Activated CD8-positive, alpha-beta T cell treated with anti-CD3 and anti-CD28 coated beads for 36 hours (primary cell): Measurements from ENCODE around the gene OS9. TPM values are rescaled to one million over a fixed set of nuclear protein-coding genes. Genes with fewer than 3 reads are reported as not detected.

Experiments
- ATAC-seq: fragments of 200-7000 bp; cut with Tn5 transposase; one replicate; pipeline ENCODE4 v1.10.0; 2021; ENCODE audit warnings: mild to moderate bottlenecking, moderate library complexity
- CTCF ChIA-PET: fragments of 350-600 bp; sonication (Branson Sonifier 250); formaldehyde crosslinking; loops from one replicate; lab custom pipeline; 2021; ENCODE audit warnings: antibody characterized with exemption; lab: Charles Lee
- POLR2A ChIA-PET: fragments of 350-600 bp; sonication (Branson Sonifier 250); formaldehyde crosslinking; loops from one replicate; lab custom pipeline; 2021; ENCODE audit warnings: antibody characterized with exemption; lab: Charles Lee
- DNase-seq: peaks from one replicate; pipeline ENCODE4 v3.0.0-alpha.2; 2020
- H3K27ac Mint-ChIP-seq: one replicate; pipeline ENCODE4 v1.8.0; 2021; ENCODE audit warnings: mild to moderate bottlenecking, mixed read lengths
- H3K27me3 Mint-ChIP-seq: one replicate; pipeline ENCODE4 v1.8.0; 2021; ENCODE audit warnings: mixed read lengths
- H3K36me3 Mint-ChIP-seq: one replicate; pipeline ENCODE4 v1.8.0; 2021; ENCODE audit warnings: low read depth, mixed read lengths
- H3K4me1 Mint-ChIP-seq: one replicate; pipeline ENCODE4 v1.8.0; 2021; ENCODE audit warnings: low read depth, mixed read lengths
- H3K4me3 Mint-ChIP-seq: one replicate; pipeline ENCODE4 v1.8.0; 2021; ENCODE audit warnings: mild to moderate bottlenecking, moderate library complexity, mixed read lengths
- H3K9me3 Mint-ChIP-seq: one replicate; pipeline ENCODE4 v1.8.0; 2021; ENCODE audit warnings: mixed read lengths
- intact Hi-C: fragments of 100-400 bp; cut with micrococcal nuclease; formaldehyde crosslinking; loops from one replicate; pipeline ENCODE4 v1.10.0; 2022
- total RNA-seq, 2 experiments: library from RNA; stranded (reverse); gene quantifications; one replicate each; pipeline ENCODE4 v1.2.3, GENCODE V29; 2021
- TF ChIP-seq, protein P1 (sequence below): fragments of 200-600 bp; IDR thresholded peaks from one replicate; pipeline ENCODE4 v1.8.0; 2022; ENCODE audit warnings: antibody characterized with exemption, mild to moderate bottlenecking

OS9 gene
- total RNA-seq, 2 experiments from 2014 or later = 53.0 to 56.3 TPM

GRCh38 chr12:57688931-57689330 is 5.0 kb upstream of the OS9 start:
- TF ChIP-seq, protein P1, sequence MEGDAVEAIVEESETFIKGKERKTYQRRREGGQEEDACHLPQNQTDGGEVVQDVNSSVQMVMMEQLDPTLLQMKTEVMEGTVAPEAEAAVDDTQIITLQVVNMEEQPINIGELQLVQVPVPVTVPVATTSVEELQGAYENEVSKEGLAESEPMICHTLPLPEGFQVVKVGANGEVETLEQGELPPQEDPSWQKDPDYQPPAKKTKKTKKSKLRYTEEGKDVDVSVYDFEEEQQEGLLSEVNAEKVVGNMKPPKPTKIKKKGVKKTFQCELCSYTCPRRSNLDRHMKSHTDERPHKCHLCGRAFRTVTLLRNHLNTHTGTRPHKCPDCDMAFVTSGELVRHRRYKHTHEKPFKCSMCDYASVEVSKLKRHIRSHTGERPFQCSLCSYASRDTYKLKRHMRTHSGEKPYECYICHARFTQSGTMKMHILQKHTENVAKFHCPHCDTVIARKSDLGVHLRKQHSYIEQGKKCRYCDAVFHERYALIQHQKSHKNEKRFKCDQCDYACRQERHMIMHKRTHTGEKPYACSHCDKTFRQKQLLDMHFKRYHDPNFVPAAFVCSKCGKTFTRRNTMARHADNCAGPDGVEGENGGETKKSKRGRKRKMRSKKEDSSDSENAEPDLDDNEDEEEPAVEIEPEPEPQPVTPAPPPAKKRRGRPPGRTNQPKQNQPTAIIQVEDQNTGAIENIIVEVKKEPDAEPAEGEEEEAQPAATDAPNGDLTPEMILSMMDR = no peak
- ATAC-seq = no peak
- H3K4me1 Mint-ChIP-seq = no peaks in the 10 kb centered on the region
- ChIA-PET POLR2A (no interaction called here), CTCF (no interaction called here)
- H3K27me3 Mint-ChIP-seq = peaks cover 27% of the 10 kb centered on the region
- DNase-seq = no peak
- H3K4me3 Mint-ChIP-seq = no peak overlapping the region
- H3K36me3 Mint-ChIP-seq = no peaks in the 10 kb centered on the region
- H3K9me3 Mint-ChIP-seq = no peaks in the 10 kb centered on the region
- H3K27ac Mint-ChIP-seq = no peak overlapping the region
- intact Hi-C loops = no loop called here

- no peak for ATAC-seq
- POLR2A ChIA-PET = interaction anchor here (0.7 to 1.8 kb wide), 3 partner anchors 11 to 172 kb away, joined by 3 to 4 read pairs (median 3); partner anchors contain the start of gene DDIT3
Measured at GRCh38 chr12:57692500-57692899, 1.4 kb upstream of the OS9 start.

GRCh38 chr12:57693317-57693658 is 644 bp upstream of the OS9 start:
- no peak for ATAC-seq
- H3K36me3 Mint-ChIP-seq = peaks cover 12% of the 10 kb centered on the region
- CTCF ChIA-PET = interaction anchor here (0.8 to 3.0 kb wide), 19 partner anchors 10 to 234 kb away, joined by 3 to 24 read pairs (median 4); partner anchors contain the start of genes B4GALNT1 and GLI1
- no peaks in the 10 kb centered on the region for H3K9me3 Mint-ChIP-seq
- no peak for DNase-seq
- peaks cover 6% of the 10 kb centered on the region for H3K27me3 Mint-ChIP-seq
- TF ChIP-seq, protein P1 = no peak
- no peak overlapping the region for H3K4me3 Mint-ChIP-seq
- H3K4me1 Mint-ChIP-seq = no peaks in the 10 kb centered on the region
- intact Hi-C loops = loop anchor here (5.0 kb wide), 2 partner anchors 66 to 111 kb away; no protein-coding TSS in a partner anchor
- POLR2A ChIA-PET = interaction anchor here (0.7 to 1.8 kb wide), 4 partner anchors 11 to 352 kb away, joined by 3 to 4 read pairs (median 4); partner anchors contain the start of gene DDIT3
- no peak overlapping the region for H3K27ac Mint-ChIP-seq

More at GRCh38 chr12:57692500-57692899, 1.4 kb upstream of the OS9 start:
- Mint-ChIP-seq H3K9me3 (no peaks in the 10 kb centered on the region), H3K36me3 (peaks cover 12% of the 10 kb centered on the region), H3K4me3 (no peak overlapping the region), H3K4me1 (no peaks in the 10 kb centered on the region), H3K27ac (no peak overlapping the region), H3K27me3 (peaks cover 10% of the 10 kb centered on the region)
- intact Hi-C loops = loop anchor here (5.0 kb wide), 2 partner anchors 65 to 110 kb away; no protein-coding TSS in a partner anchor
- CTCF ChIA-PET = interaction anchor here (0.8 to 3.0 kb wide), 15 partner anchors 9 to 158 kb away, joined by 3 to 24 read pairs (median 4); partner anchors contain the start of gene B4GALNT1
- TF ChIP-seq, protein P1 = no peak
- no peak for DNase-seq

GRCh38 chr12:57694459-57695019 is 607 bp downstream of the OS9 start:
- no peaks in the 10 kb centered on the region for H3K9me3 Mint-ChIP-seq
- CTCF ChIA-PET = interaction anchor here (1.0 to 2.7 kb wide), 7 partner anchors 14 to 236 kb away, joined by 3 to 8 read pairs (median 5); partner anchors contain the start of gene GLI1
- peaks cover 14% of the 10 kb centered on the region for H3K36me3 Mint-ChIP-seq
- no peaks in the 10 kb centered on the region for H3K4me1 Mint-ChIP-seq
- TF ChIP-seq, protein P1 = no peak
- no peak overlapping the region for H3K4me3 Mint-ChIP-seq
- no peaks in the 10 kb centered on the region for H3K27me3 Mint-ChIP-seq
- H3K27ac Mint-ChIP-seq = no peak overlapping the region
- intact Hi-C loops = loop anchor here (5.0 kb wide), 2 partner anchors 67 to 112 kb away; no protein-coding TSS in a partner anchor
- DNase-seq (peak; percentile 38), ATAC-seq (no peak)
- POLR2A ChIA-PET = interaction anchor here (0.7 to 1.4 kb wide), 5 partner anchors 10 to 148 kb away, joined by 3 to 4 read pairs (median 3); partner anchors contain the start of gene DCTN2
